Esophagus muscularis mucosa (tissue), 4 donors: Measurements from ENCODE around the gene RAD51B. TPM values are rescaled to one million over a fixed set of nuclear protein-coding genes. Genes with fewer than 3 reads are reported as not detected.
A peak's percentile ranks its signal among the peaks of the same experiment; 100 is the strongest.

Experiments
- DNase-seq: peaks from one replicate; pipeline ENCODE4 v3.0.0-alpha.2; 2017; ENCODE audit errors: extremely low spot score
- H3K27ac ChIP-seq, 4 donors: fragments of 200-600 bp; sonication (generic); replicated peaks in 1 of 4; 1 replicate in 3 of 4; 2 replicates in 1 of 4; pipeline ENCODE4 v1.5.1; 2016 to 2019; ENCODE audit warnings: mild to moderate bottlenecking in 1 of 4
- H3K27me3 ChIP-seq, 4 donors: fragments of 200-600 bp; sonication (generic); one replicate each; pipeline versions ENCODE4 v1.5.1 to v1.6.0; 2016 to 2019
- H3K36me3 ChIP-seq, 4 donors: fragments of 200-600 bp; sonication (generic); one replicate each; pipeline ENCODE4 v1.5.1; 2016 to 2019
- H3K4me1 ChIP-seq, 4 donors: fragments of 200-600 bp; sonication (generic); one replicate each; pipeline ENCODE4 v1.5.1; 2016 to 2019
- H3K4me3 ChIP-seq, 4 donors: fragments of 200-600 bp; sonication (generic); 1 replicate in 2 of 4; 2 replicates in 2 of 4; pipeline ENCODE4 v1.5.1; 2016 to 2019; ENCODE audit warnings: mild to moderate bottlenecking in 4 of 4, moderate library complexity in 1 of 4
- H3K9me3 ChIP-seq, 4 donors: fragments of 200-600 bp; sonication (generic); 1 replicate in 3 of 4; 2 replicates in 1 of 4; pipeline ENCODE4 v1.5.1; 2016 to 2019
- EP300 ChIP-seq: sonication (generic); formaldehyde crosslinking; IDR thresholded peaks from one replicate; pipeline ENCODE4 v1.6.1; 2017; ENCODE audit warnings: antibody characterized with exemption
- POLR2A ChIP-seq: fragments of 450-650 bp; IDR thresholded peaks from one replicate; pipeline ENCODE4 v1.6.1; 2017; ENCODE audit warnings: antibody characterized with exemption, moderate library complexity, mild to moderate bottlenecking, low read depth
- POLR2AphosphoS5 ChIP-seq, 2 donors: sonication (generic); formaldehyde crosslinking; IDR thresholded peaks; one replicate each; pipeline ENCODE4 v1.6.1; 2017; ENCODE audit warnings: antibody characterized with exemption in 2 of 2
- WGBS: methylation state at CpG from one replicate; pipeline ENCODE4 v1.1.5; 2018; 5-methylcytosine and 5-hydroxymethylcytosine counted together
- intact Hi-C: fragments of 100-400 bp; cut with DNase I; formaldehyde crosslinking; loops from one replicate; pipeline ENCODE4 v1.15.1; 2023
- total RNA-seq, 4 donors: library from RNA; depleted of rRNA; stranded (reverse); fragments of >200 nt; gene quantifications; one replicate each; pipeline versions ENCODE4 v1.1.0 to v1.2.1, GENCODE V29; 2016
- TF ChIP-seq, protein P1 (sequence below), 3 experiments: fragments of 200-600 bp in 2 of 3; fragments of 450-650 bp in 1 of 3; sonication (generic) in 2 of 3; IDR thresholded peaks; one replicate each; pipeline ENCODE4 v1.5.1; 2017 to 2019; ENCODE audit warnings: antibody characterized with exemption in 3 of 3, mild to moderate bottlenecking in 2 of 3, moderate library complexity in 1 of 3

RAD51B gene
- total RNA-seq, 4 donors from 2014 or later: 2.8 to 11.1 (median 5.1) TPM

DNA sequence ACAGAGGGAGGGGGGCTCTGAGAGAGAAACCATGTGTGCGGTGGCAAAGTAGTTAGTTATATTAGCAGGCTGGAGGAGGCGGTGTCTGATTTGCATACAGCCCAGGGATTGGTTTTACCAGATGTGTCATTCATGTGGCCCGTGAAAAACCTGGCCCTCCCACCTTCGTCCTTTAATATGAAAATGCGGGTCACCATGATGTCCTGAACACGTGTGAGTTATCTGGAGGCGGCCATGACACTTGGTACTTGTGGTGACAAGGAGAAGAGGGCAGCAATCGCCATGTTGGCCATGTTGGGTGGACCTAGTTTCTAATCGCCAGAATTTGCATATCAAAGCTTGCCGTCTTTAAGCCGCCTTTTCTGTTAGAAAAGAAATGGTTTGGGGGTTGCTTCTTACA is 108.8 kb downstream of the RAD51B start:
- Histone ChIP-seq H3K27me3 (no peaks in the 10 kb centered on the region), H3K4me3 (no peak overlapping the region), H3K9me3 (peaks cover 0 to 11% (median 7%) of the 10 kb centered on the region in 4 donors), H3K27ac (no peak overlapping the region), H3K4me1 (peaks cover 0 to 2% (median 0%) of the 10 kb centered on the region in 4 donors), H3K36me3 (no peaks in the 10 kb centered on the region)
- intact Hi-C loops: no loop called here
- TF ChIP-seq, protein P1, sequence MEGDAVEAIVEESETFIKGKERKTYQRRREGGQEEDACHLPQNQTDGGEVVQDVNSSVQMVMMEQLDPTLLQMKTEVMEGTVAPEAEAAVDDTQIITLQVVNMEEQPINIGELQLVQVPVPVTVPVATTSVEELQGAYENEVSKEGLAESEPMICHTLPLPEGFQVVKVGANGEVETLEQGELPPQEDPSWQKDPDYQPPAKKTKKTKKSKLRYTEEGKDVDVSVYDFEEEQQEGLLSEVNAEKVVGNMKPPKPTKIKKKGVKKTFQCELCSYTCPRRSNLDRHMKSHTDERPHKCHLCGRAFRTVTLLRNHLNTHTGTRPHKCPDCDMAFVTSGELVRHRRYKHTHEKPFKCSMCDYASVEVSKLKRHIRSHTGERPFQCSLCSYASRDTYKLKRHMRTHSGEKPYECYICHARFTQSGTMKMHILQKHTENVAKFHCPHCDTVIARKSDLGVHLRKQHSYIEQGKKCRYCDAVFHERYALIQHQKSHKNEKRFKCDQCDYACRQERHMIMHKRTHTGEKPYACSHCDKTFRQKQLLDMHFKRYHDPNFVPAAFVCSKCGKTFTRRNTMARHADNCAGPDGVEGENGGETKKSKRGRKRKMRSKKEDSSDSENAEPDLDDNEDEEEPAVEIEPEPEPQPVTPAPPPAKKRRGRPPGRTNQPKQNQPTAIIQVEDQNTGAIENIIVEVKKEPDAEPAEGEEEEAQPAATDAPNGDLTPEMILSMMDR (IDR thresholded peaks at IDR 0.05): no peak
- TF ChIP-seq EP300 (no peak), POLR2AphosphoS5 (IDR thresholded peaks at IDR 0.05) (no peak), POLR2A (no peak)
- WGBS: 92% methylated on average over 11 of the region's 11 CpGs
- DNase-seq: no peak

DNA sequence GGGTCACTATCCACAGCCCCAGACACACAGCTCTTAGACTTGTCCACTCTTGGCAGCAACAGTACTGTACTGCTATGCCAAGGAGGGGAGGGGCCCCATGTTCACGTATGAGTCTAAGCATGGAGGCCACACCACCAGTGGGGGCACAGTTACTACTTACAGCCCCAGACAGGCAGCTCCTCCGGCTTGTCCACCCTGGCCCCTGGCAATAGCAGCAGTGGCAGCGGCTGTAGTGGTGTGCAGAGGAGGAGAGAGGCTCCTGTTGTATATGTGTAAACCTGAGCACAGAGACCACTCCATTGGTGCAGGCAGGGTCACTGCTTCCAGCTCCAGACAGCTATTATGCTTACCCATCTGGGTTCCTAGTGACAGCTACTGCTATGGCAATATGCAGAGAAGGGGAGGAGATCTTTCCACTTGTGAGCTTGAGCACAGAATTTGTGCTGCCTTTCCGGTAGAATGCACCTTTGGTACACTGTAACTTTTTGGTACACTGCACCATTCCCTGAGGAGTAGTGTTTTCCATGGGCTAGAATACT is 113.2 kb downstream of the RAD51B start:
- Histone ChIP-seq H3K9me3 (peaks cover 0 to 11% (median 7%) of the 10 kb centered on the region in 4 donors), H3K27ac (no peak overlapping the region), H3K27me3 (no peaks in the 10 kb centered on the region), H3K4me1 (peaks cover 12 to 17% (median 14%) of the 10 kb centered on the region in 4 donors), H3K36me3 (no peaks in the 10 kb centered on the region), H3K4me3 (no peak overlapping the region)
- DNase-seq: no peak
- 100% methylated on average over 1 of the region's 4 CpGs for WGBS
- intact Hi-C loops: loop anchor here (10.0 kb wide), 2 partner anchors 592 to 752 kb away; no protein-coding TSS in a partner anchor
- TF ChIP-seq POLR2AphosphoS5 (IDR thresholded peaks at IDR 0.05) (no peak), EP300 (no peak), POLR2A (no peak)
- TF ChIP-seq, protein P1 (IDR thresholded peaks at IDR 0.05): no peak

DNA sequence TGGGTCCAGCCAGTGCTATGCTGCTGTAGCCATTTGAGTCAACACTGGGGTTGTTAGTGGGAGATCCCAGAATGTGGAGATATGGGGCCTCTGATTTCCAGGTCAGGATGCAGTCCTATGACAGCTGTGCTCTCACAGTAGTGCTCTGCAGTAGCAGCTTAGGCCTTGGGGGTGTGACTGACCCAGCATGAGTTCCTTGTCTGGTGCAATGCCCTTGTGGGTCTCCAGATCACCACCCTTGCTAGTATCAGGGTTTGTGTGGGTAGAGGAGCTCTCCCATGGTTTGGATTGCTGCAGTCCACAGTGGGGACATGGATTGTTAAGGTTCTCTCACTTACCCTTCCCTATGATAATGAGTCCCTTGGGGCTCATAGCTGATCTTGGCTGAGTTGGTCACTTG is 113.7 kb downstream of the RAD51B start:
- intact Hi-C loops: loop anchor here (10.0 kb wide), 2 partner anchors 592 to 752 kb away; no protein-coding TSS in a partner anchor
- no peaks in the 10 kb centered on the region for H3K36me3 ChIP-seq
- H3K9me3 ChIP-seq: peaks cover 0 to 11% (median 7%) of the 10 kb centered on the region in 4 donors
- TF ChIP-seq POLR2A (no peak), EP300 (no peak), POLR2AphosphoS5 (IDR thresholded peaks at IDR 0.05) (no peak)
- TF ChIP-seq, protein P1 (IDR thresholded peaks at IDR 0.05): no peak
- H3K27ac ChIP-seq: no peak overlapping the region
- H3K4me3 ChIP-seq: no peak overlapping the region
- peaks cover 12 to 19% (median 14%) of the 10 kb centered on the region in 4 donors for H3K4me1 ChIP-seq
- no peaks in the 10 kb centered on the region for H3K27me3 ChIP-seq
- no peak for DNase-seq

DNA sequence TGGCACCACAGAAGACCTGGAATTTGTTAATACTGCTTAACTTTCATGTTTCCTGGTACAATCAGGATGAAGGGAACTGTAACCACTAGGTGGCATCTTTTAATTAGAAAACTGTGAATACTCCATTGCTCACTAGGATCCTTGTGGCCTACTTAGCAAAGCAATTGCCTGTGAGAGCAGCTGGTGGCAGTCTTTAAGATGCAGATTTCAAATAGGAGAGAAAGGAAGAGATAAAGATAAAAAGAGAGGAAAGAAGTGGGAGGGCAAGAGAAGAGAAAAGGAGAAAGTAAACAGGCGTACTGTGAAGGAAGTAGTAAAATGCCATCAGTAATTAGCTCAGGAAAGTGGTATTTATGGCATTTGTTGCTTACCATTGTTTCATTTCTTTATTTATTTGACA is 114.5 kb downstream of the RAD51B start:
- Histone ChIP-seq H3K9me3 (peaks cover 0 to 11% (median 7%) of the 10 kb centered on the region in 4 donors), H3K36me3 (no peaks in the 10 kb centered on the region), H3K4me1 (peaks cover 12 to 21% (median 14%) of the 10 kb centered on the region in 4 donors), H3K27ac (peak overlapping the region; percentile 36 to 65 (median 60)), H3K4me3 (no peak overlapping the region), H3K27me3 (no peaks in the 10 kb centered on the region)
- WGBS: 27% methylated on average over 1 of the region's 1 CpG
- intact Hi-C loops: loop anchor here (2.0 to 10.0 kb wide), 3 partner anchors 591 to 883 kb away; no protein-coding TSS in a partner anchor
- no peak for DNase-seq
- TF ChIP-seq, protein P1 (IDR thresholded peaks at IDR 0.05): peak; percentile 77 to 92 (median 80)
- no peak for TF ChIP-seq EP300

DNA sequence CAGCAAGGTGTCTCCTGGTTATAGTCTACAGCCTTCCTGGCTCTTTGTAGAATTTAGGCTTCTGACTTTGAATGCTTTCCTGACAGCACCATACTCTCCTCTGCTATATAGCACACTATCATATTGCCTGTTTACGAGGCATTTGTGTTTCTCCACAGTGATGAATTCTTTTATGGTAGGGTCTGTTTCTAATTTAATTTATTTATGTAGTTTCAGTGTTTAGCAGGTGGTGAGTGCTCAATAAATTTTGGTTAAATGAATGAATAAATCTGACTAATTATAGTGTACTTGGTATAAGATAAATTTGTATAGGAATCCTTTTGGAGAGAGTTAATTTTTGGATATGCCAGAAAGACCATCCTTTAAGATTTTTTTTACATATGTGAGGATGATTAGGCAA is 115.3 kb downstream of the RAD51B start:
- peaks cover 12 to 21% (median 14%) of the 10 kb centered on the region in 4 donors for H3K4me1 ChIP-seq
- intact Hi-C loops: loop anchor here (2.0 to 10.0 kb wide), 3 partner anchors 590 to 882 kb away; no protein-coding TSS in a partner anchor
- H3K9me3 ChIP-seq: peaks cover 0 to 11% (median 7%) of the 10 kb centered on the region in 4 donors
- 100% methylated on average over 1 of the region's 1 CpG for WGBS
- TF ChIP-seq EP300 (no peak), POLR2A (no peak), POLR2AphosphoS5 (IDR thresholded peaks at IDR 0.05) (no peak)
- TF ChIP-seq, protein P1 (IDR thresholded peaks at IDR 0.05): no peak
- no peaks in the 10 kb centered on the region for H3K27me3 ChIP-seq
- H3K4me3 ChIP-seq: no peak overlapping the region
- H3K27ac ChIP-seq: peak overlapping the region; percentile 36 to 65 (median 60)
- no peaks in the 10 kb centered on the region for H3K36me3 ChIP-seq
- DNase-seq: no peak
